ENCODE data around the gene ATXN2. TPM values are rescaled to one million over a fixed set of nuclear protein-coding genes. Genes with fewer than 3 reads are reported as not detected.

ATXN2 gene
- total and polyA plus RNA-seq, 2 of the 4 experiments (the other 2 are of a cell fraction), result 12.4 to 66.5 TPM

DNA sequence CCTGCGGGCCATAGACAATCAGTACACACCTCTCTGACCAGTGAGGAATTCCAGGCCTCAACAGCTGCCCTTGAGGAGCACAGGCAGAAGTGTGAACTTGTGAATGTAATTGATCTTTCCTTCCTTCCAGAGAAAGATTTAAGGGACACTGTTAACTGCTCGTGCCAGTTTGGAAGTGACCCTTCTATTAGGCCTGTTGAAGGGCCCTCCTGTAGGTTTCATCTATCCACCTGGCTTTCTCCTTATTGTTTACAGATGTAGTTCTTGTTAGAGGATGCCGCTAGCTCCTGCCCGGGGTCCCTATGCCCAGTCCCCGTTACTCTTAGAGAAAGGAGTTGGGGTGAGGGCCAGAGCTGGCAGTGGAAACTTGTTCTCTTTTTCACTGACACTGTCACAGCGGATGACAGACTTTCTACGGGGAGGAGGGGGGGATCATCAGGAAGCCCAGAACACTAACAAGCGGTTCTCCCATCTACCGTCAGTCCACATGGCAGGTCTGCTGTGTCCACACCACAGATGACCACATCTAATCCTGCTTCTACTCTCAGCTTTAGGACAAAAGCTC, 150.8 kb downstream of the ATXN2 start:
- H3K4me2 ChIP-seq (ENCODE audit: low read depth, low read length), result no peak overlapping the region
- H3K4me1 ChIP-seq (ENCODE audit: control insufficient read depth, insufficient read depth, low read length), result peaks cover 13% of the 10 kb centered on the region
- H3K36me3 ChIP-seq (ENCODE audit: control insufficient read depth, insufficient read depth, low read length), result peaks cover 72% of the 10 kb centered on the region
- no peak overlapping the region for H2AFZ ChIP-seq (replicated peaks; ENCODE audit: low read length, poor library complexity)
- peaks cover 6% of the 10 kb centered on the region for H3K9me1 ChIP-seq (ENCODE audit: insufficient read depth, low read length)
- no peaks in the 10 kb centered on the region for H3K9me3 ChIP-seq (ENCODE audit: control insufficient read depth, insufficient read depth, low read length)
- H3K27me3 ChIP-seq (ENCODE audit: control insufficient read depth, insufficient read depth, low read length), result no peaks in the 10 kb centered on the region
- H3K4me3 ChIP-seq (ENCODE audit: insufficient read depth, low read depth, low read length), result no peak overlapping the region
- peaks cover 11 to 71% of the 10 kb centered on the region in 2 experiments for H3K79me1 ChIP-seq (ENCODE audit: low read depth in 1 of 2, low read length in 2 of 2)
- H2BK5ac ChIP-seq (ENCODE audit: low read depth, low read length, poor library complexity, severe bottlenecking), result no peak overlapping the region
- no peak overlapping the region for H2AK9ac ChIP-seq (replicated peaks; ENCODE audit: low read depth, low read length, poor library complexity)
- H3K23ac ChIP-seq (ENCODE audit: low read depth, low read length), result no peak overlapping the region
- ChIA-PET CTCF (interaction anchor here (1.0 to 5.0 kb wide), 2 partner anchors 23 to 52 kb away, joined by 3 to 63 read pairs; no protein-coding TSS in a partner anchor), POLR2A (ENCODE audit: unreplicated experiment) (no interaction called here)
- intact Hi-C loops (cut with micrococcal nuclease), result no loop called here
- no peak overlapping the region for H3K14ac ChIP-seq (replicated peaks; ENCODE audit: low read depth, low read length)
- no peak overlapping the region for H4K91ac ChIP-seq (ENCODE audit: insufficient read depth, low read depth, low read length)
- no peak for TF ChIP-seq USF2 (IDR thresholded peaks at IDR 0.05; ENCODE audit: low read depth, low read length)
- no peak for TF ChIP-seq NFE2L2 (IDR thresholded peaks at IDR 0.05; ENCODE audit: low read depth, low read length)
- TF ChIP-seq RCOR1 (IDR thresholded peaks at IDR 0.05; ENCODE audit: insufficient replicate concordance, low read length), result no peak
- no peak for TF ChIP-seq SMC3 (IDR thresholded peaks at IDR 0.05; ENCODE audit: low read depth, low read length)
- no peak for TF ChIP-seq MXI1 (IDR thresholded peaks at IDR 0.05; ENCODE audit: borderline replicate concordance, low read depth, low read length)
- no peak for TF ChIP-seq CHD1 (IDR thresholded peaks at IDR 0.05; ENCODE audit: low read depth, low read length)
- TF ChIP-seq CTCF (conservative IDR thresholded peaks at IDR 0.05; ENCODE audit: low read depth, low read length), result no peak
- no peak for TF ChIP-seq POLR2A (IDR thresholded peaks at IDR 0.05; ENCODE audit: low read depth, low read length)
- DNase-seq, result no peak
- H4K20me1 ChIP-seq (ENCODE audit: insufficient read depth, low read length), result peaks cover 54% of the 10 kb centered on the region
- no peak overlapping the region for H3K9ac ChIP-seq (ENCODE audit: low read depth, low read length)
- no peak overlapping the region for H3K4ac ChIP-seq (ENCODE audit: low read depth, low read length)
- no peak overlapping the region for H3K18ac ChIP-seq (ENCODE audit: low read depth, low read length)
- no peak overlapping the region for H2BK20ac ChIP-seq (ENCODE audit: low read depth, low read length)
- H2BK120ac ChIP-seq (ENCODE audit: low read depth, low read length), result no peak overlapping the region
- no peak overlapping the region for H3K27ac ChIP-seq (ENCODE audit: insufficient read depth, low read length)
- ATAC-seq (ENCODE audit: low read depth), result no peak
- dilution Hi-C loops (cut with HindIII; ENCODE audit: low sequenced_read_pairs, unreplicated experiment), result no loop called here
- H3K56ac ChIP-seq (ENCODE audit: extremely low read depth, insufficient read depth, low read length), result no peak overlapping the region
- 80% methylated on average over 1 of the region's 9 CpGs; no CpG with 5 or more reads in 1 of the 2 experiments for WGBS, 2 experiments (ENCODE audit: extremely low coverage in 2 of 2, insufficient read length in 1 of 2)
- no TSS peak for BruUV-seq (replicated peaks)
- H2BK15ac ChIP-seq (ENCODE audit: low read depth, low read length), result no peak overlapping the region
- no peak overlapping the region for H4K5ac ChIP-seq (ENCODE audit: low read depth, low read length)
- no peak overlapping the region for H2AK5ac ChIP-seq (ENCODE audit: low read depth, low read length)
- in situ Hi-C loops (cut with MboI; ENCODE audit: low sequenced_read_pairs), result no loop called here
- no peak overlapping the region for H4K8ac ChIP-seq (ENCODE audit: low read depth in 2 of 2, low read length in 2 of 2)
